GM19395 (cell line): Measurements from ENCODE around the gene STMP1.
"Not testable (repeated sequence)": the region's sequence is repeated elsewhere in the genome, so short reads cannot be mapped to it uniquely, and the experiment has no call there.

Source experiments
- ATAC-seq: cut with Tn5 transposase; IDR thresholded peaks from one replicate; pipeline ENCODE4 v1.9.1; 2021; ENCODE audit warnings: mild to moderate bottlenecking, moderate library complexity; ENCODE audit not compliant: unreplicated experiment

Gene STMP1

GRCh38 chr7:135664046-135664589 lies 1.8 kb downstream of the STMP1 start:
- ATAC-seq: no peak

- ATAC-seq: no peak
These were observed 2.7 kb downstream of the STMP1 start for GRCh38 chr7:135665042-135665441.

GRCh38 chr7:135666156-135666555 lies 3.8 kb downstream of the STMP1 start:
- ATAC-seq: no peak

- no peak for ATAC-seq
These were observed 4.5 kb downstream of the STMP1 start for GRCh38 chr7:135666846-135667245.

GRCh38 chr7:135667626-135668025 lies 5.3 kb downstream of the STMP1 start:
- not testable (repeated sequence) for ATAC-seq

- ATAC-seq: not testable (repeated sequence)
These were observed 6.6 kb downstream of the STMP1 start for GRCh38 chr7:135668852-135669395.

- no peak for ATAC-seq
These were observed 7.5 kb downstream of the STMP1 start for GRCh38 chr7:135669774-135670173.

GRCh38 chr7:135670179-135670578 lies 7.9 kb downstream of the STMP1 start:
- no peak for ATAC-seq

GRCh38 chr7:135672560-135673359 lies 10.4 kb downstream of the STMP1 start:
- ATAC-seq: peak; percentile 87

- ATAC-seq: no peak
These were observed 11.0 kb downstream of the STMP1 start for GRCh38 chr7:135673360-135673706.

- ATAC-seq: no peak
These were observed 16.6 kb downstream of the STMP1 start for GRCh38 chr7:135678612-135679575.

- ATAC-seq: no peak
These were observed 19.4 kb downstream of the STMP1 start for GRCh38 chr7:135681762-135682161.

- ATAC-seq: no peak
These were observed 19.9 kb downstream of the STMP1 start for GRCh38 chr7:135682191-135682590.

GRCh38 chr7:135683609-135684008 lies 21.3 kb downstream of the STMP1 start:
- no peak for ATAC-seq

GRCh38 chr7:135684136-135684535 lies 21.8 kb downstream of the STMP1 start:
- no peak for ATAC-seq

- no peak for ATAC-seq
These were observed 22.4 kb downstream of the STMP1 start for GRCh38 chr7:135684699-135685098.

GRCh38 chr7:135685306-135686084 lies 23.2 kb downstream of the STMP1 start:
- ATAC-seq: no peak

- no peak for ATAC-seq
These were observed 25.2 kb downstream of the STMP1 start for GRCh38 chr7:135687466-135687865.

- ATAC-seq: no peak
These were observed 28.3 kb downstream of the STMP1 start for GRCh38 chr7:135690566-135690965.

GRCh38 chr7:135692055-135692454 lies 29.7 kb downstream of the STMP1 start:
- no peak for ATAC-seq
